Fibroblast of lung (primary cell): ENCODE data around the gene TESK1.

Experiments used
- EZH2 ChIP-seq: IDR thresholded peaks from 2 replicates; pipeline ENCODE4 v1.5.1; 2012; ENCODE audit warnings: low read length, control low read depth, mild to moderate bottlenecking; ENCODE audit errors: missing control alignments
- TF ChIP-seq, protein P1 (sequence below), 2 donors: IDR thresholded peaks in 1 of 2; conservative IDR thresholded peaks in 1 of 2; 1 replicate in 1 of 2; 2 replicates in 1 of 2; pipeline ENCODE4 v1.5.1; 2011 to 2012; ENCODE audit warnings: low read length in 2 of 2, control low read depth in 1 of 2, inconsistent platforms in 1 of 2, low read depth in 1 of 2, mild to moderate bottlenecking in 1 of 2

DNA sequence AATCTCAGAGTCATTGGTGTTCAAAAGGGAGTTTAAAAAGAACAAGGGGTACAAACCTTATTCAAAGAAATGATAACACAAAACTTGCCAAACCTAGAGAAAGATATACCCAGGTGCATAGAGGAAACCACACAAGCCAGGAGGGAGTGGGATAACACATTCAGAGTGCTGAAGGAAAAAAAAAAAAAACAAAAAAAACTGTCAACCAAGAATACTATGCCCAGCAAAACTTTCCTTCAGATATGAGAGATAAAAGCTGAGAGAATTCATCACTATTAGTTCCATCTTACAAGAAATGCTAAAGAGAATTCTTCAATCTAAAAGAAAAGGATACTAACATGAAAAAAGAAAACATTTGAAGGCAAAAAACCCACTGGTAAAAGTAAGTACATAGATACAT lies 11.5 kb upstream of the TESK1 start:
- TF ChIP-seq, protein P1, sequence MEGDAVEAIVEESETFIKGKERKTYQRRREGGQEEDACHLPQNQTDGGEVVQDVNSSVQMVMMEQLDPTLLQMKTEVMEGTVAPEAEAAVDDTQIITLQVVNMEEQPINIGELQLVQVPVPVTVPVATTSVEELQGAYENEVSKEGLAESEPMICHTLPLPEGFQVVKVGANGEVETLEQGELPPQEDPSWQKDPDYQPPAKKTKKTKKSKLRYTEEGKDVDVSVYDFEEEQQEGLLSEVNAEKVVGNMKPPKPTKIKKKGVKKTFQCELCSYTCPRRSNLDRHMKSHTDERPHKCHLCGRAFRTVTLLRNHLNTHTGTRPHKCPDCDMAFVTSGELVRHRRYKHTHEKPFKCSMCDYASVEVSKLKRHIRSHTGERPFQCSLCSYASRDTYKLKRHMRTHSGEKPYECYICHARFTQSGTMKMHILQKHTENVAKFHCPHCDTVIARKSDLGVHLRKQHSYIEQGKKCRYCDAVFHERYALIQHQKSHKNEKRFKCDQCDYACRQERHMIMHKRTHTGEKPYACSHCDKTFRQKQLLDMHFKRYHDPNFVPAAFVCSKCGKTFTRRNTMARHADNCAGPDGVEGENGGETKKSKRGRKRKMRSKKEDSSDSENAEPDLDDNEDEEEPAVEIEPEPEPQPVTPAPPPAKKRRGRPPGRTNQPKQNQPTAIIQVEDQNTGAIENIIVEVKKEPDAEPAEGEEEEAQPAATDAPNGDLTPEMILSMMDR (conservative IDR thresholded peaks at IDR 0.05 in 1 of 2, IDR thresholded peaks at IDR 0.05 in 1 of 2; ENCODE audit: low read depth in 1 of 2, low read length in 2 of 2) = no peak
- TF ChIP-seq EZH2 = no peak
